OCI-LY3 (cell line): ENCODE data around the gene ZBTB16.

Experiments
- EZH2phosphoT487 ChIP-seq: fragments of 200-600 bp; shearing (Covaris generic); IDR thresholded peaks from 2 replicates; pipeline ENCODE4 v1.6.1; 2018; ENCODE audit warnings: antibody characterized with exemption, mixed run types, low read depth
- TF ChIP-seq, protein P1 (sequence below): fragments of 200-600, 300-600 bp; sonication (generic); IDR thresholded peaks from 2 replicates; pipeline ENCODE4 v1.5.1; 2014; ENCODE audit warnings: antibody characterized with exemption, low read length, low read depth

- TF ChIP-seq EZH2phosphoT487, result no peak
- TF ChIP-seq, protein P1, sequence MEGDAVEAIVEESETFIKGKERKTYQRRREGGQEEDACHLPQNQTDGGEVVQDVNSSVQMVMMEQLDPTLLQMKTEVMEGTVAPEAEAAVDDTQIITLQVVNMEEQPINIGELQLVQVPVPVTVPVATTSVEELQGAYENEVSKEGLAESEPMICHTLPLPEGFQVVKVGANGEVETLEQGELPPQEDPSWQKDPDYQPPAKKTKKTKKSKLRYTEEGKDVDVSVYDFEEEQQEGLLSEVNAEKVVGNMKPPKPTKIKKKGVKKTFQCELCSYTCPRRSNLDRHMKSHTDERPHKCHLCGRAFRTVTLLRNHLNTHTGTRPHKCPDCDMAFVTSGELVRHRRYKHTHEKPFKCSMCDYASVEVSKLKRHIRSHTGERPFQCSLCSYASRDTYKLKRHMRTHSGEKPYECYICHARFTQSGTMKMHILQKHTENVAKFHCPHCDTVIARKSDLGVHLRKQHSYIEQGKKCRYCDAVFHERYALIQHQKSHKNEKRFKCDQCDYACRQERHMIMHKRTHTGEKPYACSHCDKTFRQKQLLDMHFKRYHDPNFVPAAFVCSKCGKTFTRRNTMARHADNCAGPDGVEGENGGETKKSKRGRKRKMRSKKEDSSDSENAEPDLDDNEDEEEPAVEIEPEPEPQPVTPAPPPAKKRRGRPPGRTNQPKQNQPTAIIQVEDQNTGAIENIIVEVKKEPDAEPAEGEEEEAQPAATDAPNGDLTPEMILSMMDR, result no peak
Observed at GRCh38 chr11:114082767-114083181, 23.3 kb downstream of the ZBTB16 start.
